Caco-2 (cell line): ENCODE data around the gene TTLL9. TPM values are rescaled to one million over a fixed set of nuclear protein-coding genes. Genes with fewer than 3 reads are reported as not detected.

Source experiments
- BruUV-seq: library from RNA; stranded (reverse); fragments of 400-500 nt; replicated peaks from 2 replicates; lab custom pipeline; 2021; lab: Mats Ljungman, UMichigan
- CTCF ChIA-PET: fragments of 300-600 bp; sonication (Branson Sonifier 250); formaldehyde crosslinking; loops from one replicate; lab custom pipeline; 2022; ENCODE audit warnings: antibody characterized with exemption; lab: Charles Lee
- POLR2A ChIA-PET: fragments of 300-600 bp; sonication (Branson Sonifier 250); formaldehyde crosslinking; loops from one replicate; lab custom pipeline; 2022; ENCODE audit warnings: antibody characterized with exemption; lab: Charles Lee
- DNase-seq, 2 experiments: peaks; one replicate each; pipeline versions ENCODE4 v3.0.0 to v3.0.0-alpha.2; 2020 to 2022
- H3K27me3 ChIP-seq: replicated peaks from 2 replicates; pipeline ENCODE4 v1.6.0; 2011; ENCODE audit warnings: low read length; ENCODE audit not compliant: control insufficient read depth, insufficient read depth
- H3K36me3 ChIP-seq: 2 replicates; pipeline ENCODE4 v1.5.1; 2011; ENCODE audit warnings: low read length; ENCODE audit not compliant: control insufficient read depth, insufficient read depth
- H3K4me1 ChIP-seq: fragments of 250-450 bp; sonication (Bioruptor Pico); 2 replicates; pipeline ENCODE4 v1.5.1; 2020; ENCODE audit warnings: mild to moderate bottlenecking
- H3K4me3 ChIP-seq: 2 replicates; pipeline ENCODE4 v1.5.1; 2011; ENCODE audit warnings: low read depth, mild to moderate bottlenecking, control low read depth, low read length
- H3K9me3 ChIP-seq: fragments of 250-450 bp; sonication (Bioruptor Pico); 2 replicates; pipeline ENCODE4 v1.5.1; 2020; ENCODE audit warnings: mild to moderate bottlenecking, moderate library complexity
- H3K27ac Mint-ChIP-seq: one replicate; pipeline ENCODE4 v1.8.0; 2022; ENCODE audit warnings: mixed read lengths; ENCODE audit not compliant: unreplicated experiment
- H3K27me3 Mint-ChIP-seq: one replicate; pipeline ENCODE4 v1.8.0; 2022; ENCODE audit warnings: mixed read lengths; ENCODE audit not compliant: insufficient read depth, unreplicated experiment
- H3K36me3 Mint-ChIP-seq: one replicate; pipeline ENCODE4 v1.8.0; 2022; ENCODE audit warnings: mild to moderate bottlenecking, mixed read lengths; ENCODE audit not compliant: insufficient read depth, unreplicated experiment
- H3K4me1 Mint-ChIP-seq: one replicate; pipeline ENCODE4 v1.8.0; 2022; ENCODE audit warnings: low read depth, mixed read lengths; ENCODE audit not compliant: unreplicated experiment
- H3K4me3 Mint-ChIP-seq: one replicate; pipeline ENCODE4 v1.8.0; 2022; ENCODE audit warnings: mild to moderate bottlenecking, moderate library complexity, mixed read lengths; ENCODE audit not compliant: unreplicated experiment
- H3K9me3 Mint-ChIP-seq: one replicate; pipeline ENCODE4 v1.8.0; 2022; ENCODE audit warnings: mixed read lengths; ENCODE audit not compliant: unreplicated experiment
- intact Hi-C: fragments of 100-400 bp; cut with micrococcal nuclease; formaldehyde crosslinking; loops from one replicate; pipeline ENCODE4 v1.10.0; 2022; ENCODE audit not compliant: unreplicated experiment
- total RNA-seq: library from RNA; stranded (reverse); gene quantifications from 2 replicates; pipeline ENCODE4 v1.2.3, GENCODE V29; 2022
- TF ChIP-seq, protein P1 (sequence below), 2 experiments: fragments of 200-600 bp in 1 of 2; IDR thresholded peaks; 1 replicate in 1 of 2; 2 replicates in 1 of 2; pipeline versions ENCODE4 v1.5.1 to v1.8.0; 2011 to 2022; ENCODE audit warnings: antibody characterized with exemption in 1 of 2, control low read depth in 1 of 2, inconsistent platforms in 1 of 2, low read depth in 1 of 2, low read length in 1 of 2, mild to moderate bottlenecking in 1 of 2, moderate library complexity in 1 of 2; ENCODE audit not compliant: insufficient read depth in 1 of 2, severe bottlenecking in 1 of 2, unreplicated experiment in 1 of 2

The TTLL9 gene
- total RNA-seq, 1 experiment from 2014 or later = not detected

DNA sequence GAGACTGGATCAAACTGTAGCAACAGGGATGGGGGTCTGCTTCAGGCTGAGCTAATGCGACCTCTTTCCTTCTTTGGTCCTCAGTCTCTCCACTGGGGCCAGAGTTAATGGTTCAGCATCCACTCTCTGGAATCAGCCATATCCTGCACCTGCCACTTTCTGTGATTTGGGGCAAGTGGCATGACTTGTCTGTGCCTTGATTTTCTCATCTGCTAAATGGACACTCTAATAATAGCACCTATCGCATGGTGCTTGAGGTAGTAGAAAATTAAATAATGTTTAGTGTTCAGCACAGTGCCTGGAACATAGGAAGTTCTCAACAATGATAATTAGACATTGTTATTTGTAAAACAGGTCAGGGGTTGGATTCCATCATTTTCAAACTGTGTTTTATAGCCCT lies 103.9 kb downstream of the TTLL9 start:
- Mint-ChIP-seq H3K9me3 (no peaks in the 10 kb centered on the region), H3K36me3 (no peaks in the 10 kb centered on the region), H3K4me1 (no peaks in the 10 kb centered on the region), H3K27me3 (peaks cover 34% of the 10 kb centered on the region), H3K4me3 (no peak overlapping the region), H3K27ac (no peak overlapping the region)
- Histone ChIP-seq H3K9me3 (no peaks in the 10 kb centered on the region), H3K27me3 (no peaks in the 10 kb centered on the region), H3K4me1 (0 out of 2 replicates have a peak, but pooled peaks cover 7% of the 10 kb centered on the region), H3K36me3 (no peaks in the 10 kb centered on the region), H3K4me3 (no peak overlapping the region)
- no peak for DNase-seq
- TF ChIP-seq, protein P1, sequence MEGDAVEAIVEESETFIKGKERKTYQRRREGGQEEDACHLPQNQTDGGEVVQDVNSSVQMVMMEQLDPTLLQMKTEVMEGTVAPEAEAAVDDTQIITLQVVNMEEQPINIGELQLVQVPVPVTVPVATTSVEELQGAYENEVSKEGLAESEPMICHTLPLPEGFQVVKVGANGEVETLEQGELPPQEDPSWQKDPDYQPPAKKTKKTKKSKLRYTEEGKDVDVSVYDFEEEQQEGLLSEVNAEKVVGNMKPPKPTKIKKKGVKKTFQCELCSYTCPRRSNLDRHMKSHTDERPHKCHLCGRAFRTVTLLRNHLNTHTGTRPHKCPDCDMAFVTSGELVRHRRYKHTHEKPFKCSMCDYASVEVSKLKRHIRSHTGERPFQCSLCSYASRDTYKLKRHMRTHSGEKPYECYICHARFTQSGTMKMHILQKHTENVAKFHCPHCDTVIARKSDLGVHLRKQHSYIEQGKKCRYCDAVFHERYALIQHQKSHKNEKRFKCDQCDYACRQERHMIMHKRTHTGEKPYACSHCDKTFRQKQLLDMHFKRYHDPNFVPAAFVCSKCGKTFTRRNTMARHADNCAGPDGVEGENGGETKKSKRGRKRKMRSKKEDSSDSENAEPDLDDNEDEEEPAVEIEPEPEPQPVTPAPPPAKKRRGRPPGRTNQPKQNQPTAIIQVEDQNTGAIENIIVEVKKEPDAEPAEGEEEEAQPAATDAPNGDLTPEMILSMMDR (IDR thresholded peaks at IDR 0.05; ENCODE audit: insufficient read depth in 1 of 2, low read depth in 1 of 2, low read length in 1 of 2, severe bottlenecking in 1 of 2, unreplicated experiment in 1 of 2) = no peak
- BruUV-seq = no TSS peak
- ChIA-PET CTCF (no interaction called here), POLR2A (no interaction called here)
- intact Hi-C loops = no loop called here

DNA sequence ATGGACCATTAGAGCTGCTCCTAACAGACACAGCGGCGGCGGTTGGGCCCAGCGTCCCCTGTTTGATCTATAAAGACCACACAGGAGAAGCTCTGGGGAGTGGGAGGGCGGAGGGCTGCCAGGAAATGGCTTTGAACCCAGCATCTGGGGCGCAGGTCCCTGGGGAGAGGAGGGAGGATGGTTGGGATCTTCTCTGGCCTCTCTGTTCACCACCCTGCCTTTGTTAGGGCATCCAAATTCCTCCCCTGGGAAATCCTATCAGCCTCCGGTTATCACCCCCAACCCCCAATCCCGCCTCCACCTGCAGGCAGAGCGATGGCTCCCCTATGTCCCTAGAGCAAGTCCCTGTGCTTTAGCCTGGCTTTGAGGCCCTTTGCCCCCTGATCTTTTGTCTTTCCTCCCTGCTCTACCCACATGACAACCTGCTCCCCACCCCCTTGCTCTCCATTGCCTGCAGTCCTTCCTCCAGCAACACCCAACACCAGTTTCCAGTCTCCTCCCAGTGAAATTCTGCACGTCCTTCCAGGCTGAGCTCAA lies 104.6 kb downstream of the TTLL9 start:
- DNase-seq = no peak
- Histone ChIP-seq H3K4me1 (0 out of 2 replicates have a peak, but pooled peaks cover 7% of the 10 kb centered on the region), H3K27me3 (0 out of 2 replicates have a peak, but pooled peaks cover 1% of the 10 kb centered on the region), H3K9me3 (no peaks in the 10 kb centered on the region), H3K36me3 (no peaks in the 10 kb centered on the region), H3K4me3 (no peak overlapping the region)
- Mint-ChIP-seq H3K9me3 (no peaks in the 10 kb centered on the region), H3K27me3 (peaks cover 39% of the 10 kb centered on the region), H3K4me1 (no peaks in the 10 kb centered on the region), H3K4me3 (no peak overlapping the region), H3K27ac (no peak overlapping the region), H3K36me3 (no peaks in the 10 kb centered on the region)
- intact Hi-C loops = loop anchor here (5.0 kb wide), 1 partner anchor 117 kb away; no protein-coding TSS in a partner anchor
- no TSS peak for BruUV-seq
- ChIA-PET CTCF (interaction anchor here (0.8 kb wide), 1 partner anchor 23 kb away, joined by 4 read pairs; the partner anchor contains the start of gene PDRG1), POLR2A (no interaction called here)
- TF ChIP-seq, protein P1 (IDR thresholded peaks at IDR 0.05; ENCODE audit: insufficient read depth in 1 of 2, low read depth in 1 of 2, low read length in 1 of 2, severe bottlenecking in 1 of 2, unreplicated experiment in 1 of 2) = no peak

DNA sequence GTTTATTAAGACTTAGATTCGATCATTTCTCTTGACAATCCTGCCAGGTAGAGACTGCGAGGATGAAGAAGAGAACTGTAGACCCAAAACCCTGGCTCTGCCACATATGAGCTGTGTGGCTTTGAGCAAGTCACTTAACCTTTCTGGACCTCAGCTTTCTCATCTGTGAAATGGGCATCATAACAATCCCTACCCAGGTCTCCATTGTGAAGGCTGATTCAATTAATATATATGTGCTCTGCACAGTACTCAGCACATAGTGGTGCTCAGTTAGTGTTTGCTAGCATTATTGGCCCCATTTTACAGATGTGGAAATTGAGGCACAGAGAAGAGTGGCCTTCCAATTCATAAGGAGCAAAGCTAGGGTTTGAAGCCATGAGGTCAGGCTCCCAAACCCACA lies 105.4 kb downstream of the TTLL9 start:
- no peaks in the 10 kb centered on the region for H3K9me3 ChIP-seq
- H3K36me3 Mint-ChIP-seq = no peaks in the 10 kb centered on the region
- ChIA-PET POLR2A (no interaction called here), CTCF (interaction anchor here (0.8 kb wide), 1 partner anchor 24 kb away, joined by 4 read pairs; the partner anchor contains the start of gene PDRG1)
- H3K4me3 ChIP-seq = no peak overlapping the region
- H3K4me1 ChIP-seq = 0 out of 2 replicates have a peak, but pooled peaks cover 7% of the 10 kb centered on the region
- no peaks in the 10 kb centered on the region for H3K4me1 Mint-ChIP-seq
- H3K27me3 ChIP-seq = 0 out of 2 replicates have a peak, but pooled peaks cover 1% of the 10 kb centered on the region
- no peaks in the 10 kb centered on the region for H3K36me3 ChIP-seq
- TF ChIP-seq, protein P1 (IDR thresholded peaks at IDR 0.05; ENCODE audit: insufficient read depth in 1 of 2, low read depth in 1 of 2, low read length in 1 of 2, severe bottlenecking in 1 of 2, unreplicated experiment in 1 of 2) = no peak
- BruUV-seq = no TSS peak
- DNase-seq = no peak
- intact Hi-C loops = loop anchor here (5.0 kb wide), 1 partner anchor 116 kb away; no protein-coding TSS in a partner anchor
- H3K4me3 Mint-ChIP-seq = no peak overlapping the region
- H3K9me3 Mint-ChIP-seq = no peaks in the 10 kb centered on the region
- H3K27me3 Mint-ChIP-seq = peaks cover 34% of the 10 kb centered on the region
- no peak overlapping the region for H3K27ac Mint-ChIP-seq
